Naive thymus-derived CD4-positive, alpha-beta T cell (primary cell): Measurements from ENCODE around the gene MYH15. TPM values are rescaled to one million over a fixed set of nuclear protein-coding genes. Genes with fewer than 3 reads are reported as not detected.

Source experiments
- ATAC-seq: fragments of 150-1000 bp; cut with Tn5 transposase; 2 replicates; pipeline ENCODE4 v1.10.0; 2021; ENCODE audit warnings: mild to moderate bottlenecking, moderate library complexity
- CTCF ChIA-PET: fragments of 350-600 bp; sonication (Branson Sonifier 250); formaldehyde crosslinking; loops from one replicate; lab custom pipeline; 2021; ENCODE audit warnings: antibody characterized with exemption; lab: Charles Lee
- POLR2A ChIA-PET: fragments of 350-600 bp; sonication (Branson Sonifier 250); formaldehyde crosslinking; loops from one replicate; lab custom pipeline; 2021; ENCODE audit warnings: antibody characterized with exemption, inconsistent platforms; lab: Charles Lee
- DNase-seq, 9 donors: peaks; one replicate each; pipeline versions ENCODE4 v3.0.0 to v3.0.0-alpha.2; 2020 to 2022; ENCODE audit warnings: mixed read lengths in 1 of 9
- H3K27ac ChIP-seq: one replicate; pipeline ENCODE4 v1.7.0; 2013; ENCODE audit warnings: mild to moderate bottlenecking, low read depth, low read length, moderate library complexity
- H3K27me3 ChIP-seq, 2 donors: one replicate each; pipeline ENCODE4 v1.7.0; 2013; ENCODE audit warnings: low read length in 2 of 2, mild to moderate bottlenecking in 2 of 2, moderate library complexity in 2 of 2; ENCODE audit not compliant: control insufficient read depth in 2 of 2, insufficient read depth in 2 of 2
- H3K36me3 ChIP-seq, 3 experiments: 1 replicate in 2 of 3; 2 replicates in 1 of 3; pipeline ENCODE4 v1.7.0; 2013; ENCODE audit warnings: low read length in 3 of 3, mild to moderate bottlenecking in 3 of 3, moderate library complexity in 1 of 3; ENCODE audit not compliant: insufficient read depth in 3 of 3, control insufficient read depth in 2 of 3
- H3K4me1 ChIP-seq, 2 donors: one replicate each; pipeline ENCODE4 v1.7.0; 2013; ENCODE audit warnings: low read length in 2 of 2, mild to moderate bottlenecking in 2 of 2, moderate library complexity in 1 of 2; ENCODE audit not compliant: control insufficient read depth in 2 of 2, insufficient read depth in 2 of 2
- H3K4me3 ChIP-seq: 2 replicates; pipeline ENCODE4 v1.7.0; 2013; ENCODE audit warnings: mild to moderate bottlenecking, low read length
- H3K9me3 ChIP-seq, 3 experiments: 1 replicate in 2 of 3; 2 replicates in 1 of 3; pipeline ENCODE4 v1.7.0; 2013; ENCODE audit warnings: low read length in 3 of 3; ENCODE audit not compliant: control insufficient read depth in 2 of 3
- H3K27ac Mint-ChIP-seq, 9 donors: one replicate each; pipeline ENCODE4 v1.8.0; 2020 to 2022; ENCODE audit warnings: mixed read lengths in 9 of 9, mild to moderate bottlenecking in 8 of 9, moderate library complexity in 5 of 9, inconsistent platforms in 2 of 9
- H3K27me3 Mint-ChIP-seq, 5 donors: one replicate each; pipeline ENCODE4 v1.8.0; 2021 to 2022; ENCODE audit warnings: mixed read lengths in 5 of 5, mild to moderate bottlenecking in 1 of 5
- H3K36me3 Mint-ChIP-seq, 5 donors: one replicate each; pipeline ENCODE4 v1.8.0; 2020 to 2022; ENCODE audit warnings: mixed read lengths in 5 of 5, mild to moderate bottlenecking in 3 of 5, inconsistent platforms in 1 of 5
- H3K4me1 Mint-ChIP-seq, 7 donors: one replicate each; pipeline ENCODE4 v1.8.0; 2020 to 2022; ENCODE audit warnings: mixed read lengths in 7 of 7, mild to moderate bottlenecking in 3 of 7, inconsistent platforms in 1 of 7
- H3K4me3 Mint-ChIP-seq, 10 donors: one replicate each; pipeline ENCODE4 v1.8.0; 2020 to 2022; ENCODE audit warnings: mild to moderate bottlenecking in 10 of 10, mixed read lengths in 10 of 10, moderate library complexity in 6 of 10, inconsistent platforms in 2 of 10
- H3K9me3 Mint-ChIP-seq, 11 donors: one replicate each; pipeline ENCODE4 v1.8.0; 2020 to 2022; ENCODE audit warnings: mixed read lengths in 11 of 11, mild to moderate bottlenecking in 4 of 11, inconsistent platforms in 1 of 11, moderate library complexity in 1 of 11
- intact Hi-C, 2 donors: fragments of 100-400 bp; cut with micrococcal nuclease; formaldehyde crosslinking; loops; one replicate each; pipeline ENCODE4 v1.15.1; 2023
- polyA plus RNA-seq, 2 donors: library from polyadenylated mRNA; unstranded; fragments of 300-500 nt; fragmentation: Illumina TruSeq; gene quantifications; one replicate each; pipeline ENCODE4 v1.2.3, GENCODE V29; 2021
- total RNA-seq, 6 experiments: library from RNA in 5 of 6; stranded (reverse) in 5 of 6; gene quantifications; 1 replicate in 5 of 6; 2 replicates in 1 of 6; pipeline ENCODE4 v1.2.3 and lab custom pipeline; 2021 to 2026

The MYH15 gene
- total and polyA plus RNA-seq, 7 experiments from 2014 or later, result 0.05 to 0.29 (median 0.10) TPM; not detected in 3

GRCh38 chr3:108512671-108513070 is 2.3 kb upstream of the MYH15 start:
- no peaks in the 10 kb centered on the region for H3K36me3 ChIP-seq
- Mint-ChIP-seq H3K9me3 (no peaks in the 10 kb centered on the region), H3K4me1 (peaks cover 0 to 4% (median 0%) of the 10 kb centered on the region in 7 donors), H3K4me3 (no peak overlapping the region), H3K27me3 (peaks cover 0 to 10% (median 5%) of the 10 kb centered on the region in 5 donors), H3K36me3 (no peaks in the 10 kb centered on the region), H3K27ac (no peak overlapping the region)
- intact Hi-C loops, result no loop called here
- H3K4me3 ChIP-seq, result no peak overlapping the region
- no peaks in the 10 kb centered on the region for H3K4me1 ChIP-seq
- ATAC-seq, result no peak
- no peak overlapping the region for H3K27ac ChIP-seq
- ChIA-PET POLR2A (no interaction called here), CTCF (no interaction called here)
- no peaks in the 10 kb centered on the region for H3K27me3 ChIP-seq
- DNase-seq, result no peak
- no peaks in the 10 kb centered on the region for H3K9me3 ChIP-seq

DNA sequence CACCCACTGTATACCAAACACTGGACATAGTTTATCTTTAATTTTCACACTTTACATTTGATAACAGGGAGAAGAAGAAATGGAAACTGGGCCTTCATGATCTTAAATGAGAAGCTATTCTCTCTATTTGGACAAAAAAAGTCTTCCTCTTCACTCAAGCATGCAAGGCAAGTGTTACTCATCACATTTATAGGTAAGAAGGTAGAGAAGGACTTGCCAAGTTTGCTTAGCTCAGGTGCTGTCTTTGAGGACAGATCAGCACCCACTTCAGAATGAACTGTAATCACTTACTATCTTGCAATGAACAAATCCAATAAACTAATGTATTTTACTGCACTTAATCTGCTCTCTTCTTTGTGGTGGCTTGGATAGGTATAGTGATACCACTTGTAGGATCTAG is 1.1 kb upstream of the MYH15 start:
- Mint-ChIP-seq H3K9me3 (no peaks in the 10 kb centered on the region), H3K4me3 (no peak overlapping the region), H3K4me1 (peaks cover 0 to 4% (median 0%) of the 10 kb centered on the region in 7 donors), H3K36me3 (no peaks in the 10 kb centered on the region), H3K27ac (no peak overlapping the region), H3K27me3 (peaks cover 0 to 5% (median 0%) of the 10 kb centered on the region in 5 donors)
- ChIA-PET POLR2A (no interaction called here), CTCF (interaction anchor here (0.6 kb wide), 1 partner anchor 281 kb away, joined by 3 read pairs; no protein-coding TSS in a partner anchor)
- DNase-seq (no peak), ATAC-seq (no peak)
- intact Hi-C loops, result no loop called here
- Histone ChIP-seq H3K4me1 (no peaks in the 10 kb centered on the region), H3K27me3 (no peaks in the 10 kb centered on the region), H3K4me3 (no peak overlapping the region), H3K36me3 (no peaks in the 10 kb centered on the region), H3K27ac (no peak overlapping the region), H3K9me3 (no peaks in the 10 kb centered on the region)

DNA sequence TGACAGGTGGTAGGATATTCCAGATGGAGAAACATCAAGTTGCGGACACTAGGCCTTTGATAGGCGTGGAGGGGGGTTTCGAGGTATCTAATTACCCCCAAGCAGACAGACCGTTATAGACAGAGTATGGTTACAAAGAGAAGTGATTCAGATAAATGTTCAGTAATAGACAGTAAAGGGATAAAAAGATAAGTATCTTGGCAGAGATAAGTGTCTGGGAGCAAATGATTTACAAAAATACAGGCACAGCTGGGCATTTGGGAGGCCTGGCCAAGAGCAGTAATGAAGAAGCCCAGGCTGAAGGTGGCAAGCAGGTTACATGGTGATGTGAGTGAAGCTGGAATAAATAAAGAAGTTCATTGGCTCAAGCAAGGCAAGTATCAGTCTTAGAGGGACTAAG is 659 bp upstream of the MYH15 start:
- Histone ChIP-seq H3K27ac (no peak overlapping the region), H3K36me3 (no peaks in the 10 kb centered on the region), H3K27me3 (no peaks in the 10 kb centered on the region), H3K4me3 (no peak overlapping the region), H3K4me1 (no peaks in the 10 kb centered on the region), H3K9me3 (no peaks in the 10 kb centered on the region)
- no peak for DNase-seq
- H3K4me3 Mint-ChIP-seq, result no peak overlapping the region
- H3K9me3 Mint-ChIP-seq, result no peaks in the 10 kb centered on the region
- ChIA-PET POLR2A (no interaction called here), CTCF (interaction anchor here (0.6 kb wide), 1 partner anchor 282 kb away, joined by 3 read pairs; no protein-coding TSS in a partner anchor)
- intact Hi-C loops, result no loop called here
- no peak for ATAC-seq
- no peaks in the 10 kb centered on the region for H3K36me3 Mint-ChIP-seq
- peaks cover 0 to 6% (median 0%) of the 10 kb centered on the region in 5 donors for H3K27me3 Mint-ChIP-seq
- H3K27ac Mint-ChIP-seq, result no peak overlapping the region
- peaks cover 0 to 4% (median 0%) of the 10 kb centered on the region in 7 donors for H3K4me1 Mint-ChIP-seq

GRCh38 chr3:108509871-108510270 is 525 bp downstream of the MYH15 start:
- H3K27me3 ChIP-seq, result no peaks in the 10 kb centered on the region
- Mint-ChIP-seq H3K4me3 (no peak overlapping the region), H3K36me3 (no peaks in the 10 kb centered on the region), H3K27me3 (peaks cover 0 to 6% (median 0%) of the 10 kb centered on the region in 5 donors), H3K4me1 (peaks cover 0 to 4% (median 0%) of the 10 kb centered on the region in 7 donors), H3K9me3 (no peaks in the 10 kb centered on the region), H3K27ac (no peak overlapping the region)
- intact Hi-C loops, result no loop called here
- no peak overlapping the region for H3K27ac ChIP-seq
- no peaks in the 10 kb centered on the region for H3K9me3 ChIP-seq
- DNase-seq (no peak), ATAC-seq (no peak)
- H3K4me3 ChIP-seq, result no peak overlapping the region
- H3K36me3 ChIP-seq, result no peaks in the 10 kb centered on the region
- ChIA-PET POLR2A (no interaction called here), CTCF (no interaction called here)
- H3K4me1 ChIP-seq, result no peaks in the 10 kb centered on the region

- H3K4me1 Mint-ChIP-seq, result peaks cover 0 to 4% (median 0%) of the 10 kb centered on the region in 7 donors
- H3K4me3 Mint-ChIP-seq, result no peak overlapping the region
- no peaks in the 10 kb centered on the region for H3K4me1 ChIP-seq
- ATAC-seq (no peak), DNase-seq (no peak)
- H3K36me3 ChIP-seq, result no peaks in the 10 kb centered on the region
- POLR2A ChIA-PET, result no interaction called here
- no peak overlapping the region for H3K27ac Mint-ChIP-seq
- peaks cover 0 to 6% (median 0%) of the 10 kb centered on the region in 5 donors for H3K27me3 Mint-ChIP-seq
- H3K36me3 Mint-ChIP-seq, result no peaks in the 10 kb centered on the region
- H3K4me3 ChIP-seq, result no peak overlapping the region
- H3K27me3 ChIP-seq, result no peaks in the 10 kb centered on the region
- H3K9me3 ChIP-seq, result no peaks in the 10 kb centered on the region
- intact Hi-C loops, result no loop called here
- H3K27ac ChIP-seq, result no peak overlapping the region
- H3K9me3 Mint-ChIP-seq, result no peaks in the 10 kb centered on the region
- CTCF ChIA-PET, result no interaction called here
Measured at GRCh38 chr3:108509263-108509662, 1.1 kb downstream of the MYH15 start.

- Mint-ChIP-seq H3K36me3 (no peaks in the 10 kb centered on the region), H3K9me3 (peaks cover 0 to 2% (median 0%) of the 10 kb centered on the region in 11 donors), H3K27me3 (peaks cover 0 to 6% (median under 1%) of the 10 kb centered on the region in 5 donors), H3K27ac (no peak overlapping the region), H3K4me1 (peaks cover 0 to under 1% (median 0%) of the 10 kb centered on the region in 7 donors), H3K4me3 (no peak overlapping the region)
- Histone ChIP-seq H3K4me3 (no peak overlapping the region), H3K27ac (no peak overlapping the region), H3K9me3 (no peaks in the 10 kb centered on the region), H3K36me3 (no peaks in the 10 kb centered on the region), H3K27me3 (no peaks in the 10 kb centered on the region), H3K4me1 (no peaks in the 10 kb centered on the region)
- intact Hi-C loops, result no loop called here
- ChIA-PET POLR2A (no interaction called here), CTCF (no interaction called here)
- DNase-seq (no peak), ATAC-seq (no peak)
Measured at GRCh38 chr3:108507902-108508301, 2.5 kb downstream of the MYH15 start.

DNA sequence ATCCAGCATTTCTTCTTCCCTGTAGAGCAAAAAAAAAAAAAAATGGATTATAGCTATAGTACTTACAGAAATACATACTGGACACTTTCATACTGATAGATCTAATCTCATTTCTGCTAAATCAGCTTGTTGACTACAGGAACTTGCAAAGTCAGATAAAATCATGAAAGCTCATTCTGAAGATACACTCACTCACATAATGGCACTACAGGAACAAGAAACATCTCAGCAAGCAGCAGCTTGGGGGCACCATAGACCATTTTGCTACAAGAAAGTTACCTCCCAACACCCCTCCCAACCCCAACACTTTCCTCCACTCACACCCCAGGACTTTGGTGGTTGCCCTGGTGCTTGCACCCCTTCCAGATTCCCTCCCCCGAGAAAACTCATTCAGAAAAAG is 4.6 kb downstream of the MYH15 start:
- no peaks in the 10 kb centered on the region for H3K36me3 ChIP-seq
- CTCF ChIA-PET, result interaction anchor here (0.6 kb wide), 2 partner anchors 116 to 314 kb away, joined by 3 to 4 read pairs; no protein-coding TSS in a partner anchor
- no peaks in the 10 kb centered on the region for H3K4me1 ChIP-seq
- H3K9me3 ChIP-seq, result no peaks in the 10 kb centered on the region
- Mint-ChIP-seq H3K4me3 (no peak overlapping the region), H3K9me3 (peaks cover 0 to 2% (median 0%) of the 10 kb centered on the region in 11 donors), H3K27me3 (peaks cover 0 to 8% (median 4%) of the 10 kb centered on the region in 5 donors), H3K27ac (no peak overlapping the region), H3K36me3 (no peaks in the 10 kb centered on the region), H3K4me1 (no peaks in the 10 kb centered on the region)
- ATAC-seq, result peak; percentile 44
- no peak overlapping the region for H3K4me3 ChIP-seq
- DNase-seq, result no peak
- POLR2A ChIA-PET, result no interaction called here
- H3K27me3 ChIP-seq, result no peaks in the 10 kb centered on the region
- H3K27ac ChIP-seq, result no peak overlapping the region
- intact Hi-C loops, result no loop called here
